IPS DF 4.7 (cell line): ENCODE data around the gene COBL.

Experiments used
- DNase-seq: peaks from one replicate; pipeline ENCODE4 v3.0.0-alpha.2; 2013; ENCODE audit warnings: low spot score; ENCODE audit errors: extremely low read depth

COBL gene

GRCh38 chr7:51027106-51027934, 289.3 kb downstream of the COBL start:
- DNase-seq = no peak

GRCh38 chr7:51026341-51026740, 290.3 kb downstream of the COBL start:
- DNase-seq = no peak

GRCh38 chr7:51025668-51026067, 290.9 kb downstream of the COBL start:
- DNase-seq = no peak

- no peak for DNase-seq
These were observed 291.7 kb downstream of the COBL start for GRCh38 chr7:51024867-51025266.

GRCh38 chr7:51023547-51023946, 293.1 kb downstream of the COBL start:
- no peak for DNase-seq

GRCh38 chr7:51022821-51023220, 293.8 kb downstream of the COBL start:
- DNase-seq = no peak

- DNase-seq = no peak
These were observed 294.6 kb downstream of the COBL start for GRCh38 chr7:51021906-51022570.

GRCh38 chr7:51020944-51021343, 295.7 kb downstream of the COBL start:
- no peak for DNase-seq

GRCh38 chr7:51019891-51020870, 296.4 kb downstream of the COBL start:
- DNase-seq = no peak

- DNase-seq = no peak
These were observed 297.3 kb downstream of the COBL start for GRCh38 chr7:51019191-51019844.

GRCh38 chr7:51017576-51018535, 298.8 kb downstream of the COBL start:
- no peak for DNase-seq

GRCh38 chr7:51016546-51016945, 300.1 kb downstream of the COBL start:
- no peak for DNase-seq

- DNase-seq = no peak
These were observed 301.0 kb downstream of the COBL start for GRCh38 chr7:51015581-51015980.

GRCh38 chr7:51014811-51015210, 301.8 kb downstream of the COBL start:
- no peak for DNase-seq

GRCh38 chr7:51013861-51014511, 302.6 kb downstream of the COBL start:
- DNase-seq = no peak

- no peak for DNase-seq
These were observed 303.3 kb downstream of the COBL start for GRCh38 chr7:51013218-51013786.

GRCh38 chr7:51012569-51013217, 303.9 kb downstream of the COBL start:
- DNase-seq = no peak

- DNase-seq = no peak
These were observed 304.8 kb downstream of the COBL start for GRCh38 chr7:51011710-51012350.
